Measurements from ENCODE around the gene HHAT. TPM values are rescaled to one million over a fixed set of nuclear protein-coding genes. Genes with fewer than 3 reads are reported as not detected.
A peak's percentile ranks its signal among the peaks of the same experiment; 100 is the strongest.

The HHAT gene
- total RNA-seq, 1 donor from 2014 or later = 2.9 TPM

- TF ChIP-seq, protein P1, sequence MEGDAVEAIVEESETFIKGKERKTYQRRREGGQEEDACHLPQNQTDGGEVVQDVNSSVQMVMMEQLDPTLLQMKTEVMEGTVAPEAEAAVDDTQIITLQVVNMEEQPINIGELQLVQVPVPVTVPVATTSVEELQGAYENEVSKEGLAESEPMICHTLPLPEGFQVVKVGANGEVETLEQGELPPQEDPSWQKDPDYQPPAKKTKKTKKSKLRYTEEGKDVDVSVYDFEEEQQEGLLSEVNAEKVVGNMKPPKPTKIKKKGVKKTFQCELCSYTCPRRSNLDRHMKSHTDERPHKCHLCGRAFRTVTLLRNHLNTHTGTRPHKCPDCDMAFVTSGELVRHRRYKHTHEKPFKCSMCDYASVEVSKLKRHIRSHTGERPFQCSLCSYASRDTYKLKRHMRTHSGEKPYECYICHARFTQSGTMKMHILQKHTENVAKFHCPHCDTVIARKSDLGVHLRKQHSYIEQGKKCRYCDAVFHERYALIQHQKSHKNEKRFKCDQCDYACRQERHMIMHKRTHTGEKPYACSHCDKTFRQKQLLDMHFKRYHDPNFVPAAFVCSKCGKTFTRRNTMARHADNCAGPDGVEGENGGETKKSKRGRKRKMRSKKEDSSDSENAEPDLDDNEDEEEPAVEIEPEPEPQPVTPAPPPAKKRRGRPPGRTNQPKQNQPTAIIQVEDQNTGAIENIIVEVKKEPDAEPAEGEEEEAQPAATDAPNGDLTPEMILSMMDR (IDR thresholded peaks at IDR 0.05; ENCODE audit: insufficient read depth, low read length, severe bottlenecking) = peak; percentile 62
- Histone ChIP-seq H3K27me3 (ENCODE audit: control insufficient read depth, insufficient read depth, low read length) (peaks cover 1% of the 10 kb centered on the region), H3K36me3 (ENCODE audit: control insufficient read depth, insufficient read depth, low read length) (no peaks in the 10 kb centered on the region), H3K4me3 (ENCODE audit: low read depth, low read length) (no peak overlapping the region)
- FAIRE-seq = no peak
- DNase-seq (ENCODE audit: low read depth) = peak; percentile 53
Measured at GRCh38 chr1:210360852-210361477, 32.3 kb downstream of the HHAT start.

GRCh38 chr1:210361665-210362064, 33.0 kb downstream of the HHAT start:
- no peaks in the 10 kb centered on the region for H3K36me3 ChIP-seq (ENCODE audit: control insufficient read depth, insufficient read depth, low read length)
- no peak for DNase-seq (ENCODE audit: low read depth)
- peaks cover 1% of the 10 kb centered on the region for H3K27me3 ChIP-seq (ENCODE audit: control insufficient read depth, insufficient read depth, low read length)
- FAIRE-seq = no peak
- TF ChIP-seq, protein P1 (IDR thresholded peaks at IDR 0.05; ENCODE audit: insufficient read depth, low read length, severe bottlenecking) = no peak
- H3K4me3 ChIP-seq (ENCODE audit: low read depth, low read length) = no peak overlapping the region

GRCh38 chr1:210362526-210362925, 33.8 kb downstream of the HHAT start:
- no peak for DNase-seq (ENCODE audit: low read depth)
- no peak overlapping the region for H3K4me3 ChIP-seq (ENCODE audit: low read depth, low read length)
- no peak for FAIRE-seq
- TF ChIP-seq, protein P1 (IDR thresholded peaks at IDR 0.05; ENCODE audit: insufficient read depth, low read length, severe bottlenecking) = no peak
- H3K27me3 ChIP-seq (ENCODE audit: control insufficient read depth, insufficient read depth, low read length) = peaks cover 1% of the 10 kb centered on the region
- H3K36me3 ChIP-seq (ENCODE audit: control insufficient read depth, insufficient read depth, low read length) = no peaks in the 10 kb centered on the region

- Histone ChIP-seq H3K36me3 (ENCODE audit: control insufficient read depth, insufficient read depth, low read length) (no peaks in the 10 kb centered on the region), H3K4me3 (ENCODE audit: low read depth, low read length) (no peak overlapping the region), H3K27me3 (ENCODE audit: control insufficient read depth, insufficient read depth, low read length) (peaks cover 1% of the 10 kb centered on the region)
- DNase-seq (ENCODE audit: low read depth) (no peak), FAIRE-seq (no peak)
- TF ChIP-seq, protein P1 (IDR thresholded peaks at IDR 0.05; ENCODE audit: insufficient read depth, low read length, severe bottlenecking) = no peak
Measured at GRCh38 chr1:210363119-210363518, 34.4 kb downstream of the HHAT start.

GRCh38 chr1:210364479-210364878, 35.8 kb downstream of the HHAT start:
- Histone ChIP-seq H3K27me3 (ENCODE audit: control insufficient read depth, insufficient read depth, low read length) (peaks cover 1% of the 10 kb centered on the region), H3K36me3 (ENCODE audit: control insufficient read depth, insufficient read depth, low read length) (no peaks in the 10 kb centered on the region), H3K4me3 (ENCODE audit: low read depth, low read length) (no peak overlapping the region)
- FAIRE-seq (no peak), DNase-seq (ENCODE audit: low read depth) (peak; percentile 73)
- TF ChIP-seq, protein P1 (IDR thresholded peaks at IDR 0.05; ENCODE audit: insufficient read depth, low read length, severe bottlenecking) = no peak

DNA sequence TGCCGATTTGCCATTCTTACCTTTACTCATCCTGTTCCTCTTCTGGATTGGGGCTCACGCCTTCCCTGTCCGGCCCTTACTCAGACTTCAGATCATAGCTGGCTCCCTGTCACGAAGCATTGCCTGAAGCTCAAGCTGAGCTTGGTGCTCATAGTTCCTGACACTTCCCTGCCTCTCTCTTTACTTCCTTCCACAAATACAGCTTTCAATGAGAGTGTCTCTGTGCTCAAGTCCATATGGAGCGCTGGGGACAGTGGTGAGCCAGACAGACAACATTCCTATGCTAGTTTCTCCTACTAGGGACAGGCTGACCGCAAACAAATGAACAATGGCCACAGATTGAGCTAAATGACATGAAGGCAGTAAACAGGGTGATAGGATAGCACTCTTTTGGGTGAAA, 38.1 kb downstream of the HHAT start:
- Histone ChIP-seq H3K27me3 (ENCODE audit: control insufficient read depth, insufficient read depth, low read length) (no peaks in the 10 kb centered on the region), H3K36me3 (ENCODE audit: control insufficient read depth, insufficient read depth, low read length) (no peaks in the 10 kb centered on the region), H3K4me3 (ENCODE audit: low read depth, low read length) (no peak overlapping the region)
- peak; percentile 32 for FAIRE-seq
- DNase-seq (ENCODE audit: low read depth) = no peak
- TF ChIP-seq, protein P1 (IDR thresholded peaks at IDR 0.05; ENCODE audit: insufficient read depth, low read length, severe bottlenecking) = no peak

All from bronchial epithelial cell (primary cell).